KOPT-K1 (cell line): ENCODE results near the gene ASPHD1.

ENCODE experiments used
- H3K27ac ChIP-seq: fragments of 200-600 bp; sonication (generic); 2 replicates; pipeline ENCODE4 v1.5.1; 2016; ENCODE audit warnings: antibody characterized with exemption, mild to moderate bottlenecking, low read depth, low read length; ENCODE audit not compliant: poor library complexity, severe bottlenecking
- H3K36me3 ChIP-seq: fragments of 200-600 bp; sonication (generic); 2 replicates; pipeline ENCODE4 v1.5.1; 2017; ENCODE audit warnings: antibody characterized with exemption, mild to moderate bottlenecking, low read length, moderate library complexity; ENCODE audit not compliant: insufficient read depth
- H3K9me3 ChIP-seq: fragments of 200-600 bp; sonication (generic); 2 replicates; pipeline ENCODE4 v1.5.1; 2017; ENCODE audit warnings: antibody characterized with exemption, low read length, mild to moderate bottlenecking; ENCODE audit not compliant: insufficient read depth, poor library complexity, severe bottlenecking

Gene ASPHD1

DNA sequence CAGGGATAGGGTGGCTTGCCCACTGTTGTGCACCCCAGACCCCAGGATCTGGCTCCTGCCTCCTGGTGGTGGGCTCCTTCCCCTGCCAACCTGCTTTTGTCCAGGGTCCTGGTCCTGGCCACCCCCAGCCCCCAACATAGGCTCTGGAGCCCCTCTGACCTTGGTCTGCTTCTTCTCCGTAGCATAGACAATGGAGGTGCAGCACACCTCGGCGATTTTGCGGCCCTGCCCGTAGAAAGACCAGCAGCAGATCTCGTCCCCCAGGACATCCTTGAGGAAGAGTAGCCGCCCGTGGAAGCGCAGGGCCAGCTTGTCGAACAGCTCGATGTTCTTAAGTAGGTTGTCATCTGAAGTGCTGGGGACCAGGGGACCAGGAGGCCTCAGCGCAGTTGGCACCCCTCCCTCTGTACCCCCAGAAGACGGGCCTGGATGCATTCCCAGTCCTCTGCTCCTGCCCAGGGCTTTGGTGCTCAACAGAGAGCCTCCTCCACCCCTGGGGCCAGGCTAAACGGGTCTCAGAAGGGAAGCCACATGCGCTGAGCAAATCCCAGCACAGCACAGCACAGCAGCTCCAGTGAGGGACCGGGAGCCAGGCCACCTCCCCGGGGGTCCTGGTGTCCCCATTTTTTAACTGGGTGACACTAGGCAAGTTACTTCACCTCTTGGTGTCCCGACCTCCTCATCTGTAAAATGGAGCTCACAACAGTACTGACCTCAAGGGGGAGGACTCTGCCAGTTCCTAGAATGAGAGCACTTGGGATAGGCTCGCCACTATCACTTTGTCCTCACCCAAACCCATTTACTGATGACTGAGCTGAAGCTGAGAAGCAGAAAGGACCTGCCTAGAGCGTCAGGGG lies 10.8 kb downstream of the ASPHD1 start:
- Histone ChIP-seq H3K36me3 (peaks cover 28% of the 10 kb centered on the region), H3K9me3 (no peaks in the 10 kb centered on the region), H3K27ac (no peak overlapping the region)

DNA sequence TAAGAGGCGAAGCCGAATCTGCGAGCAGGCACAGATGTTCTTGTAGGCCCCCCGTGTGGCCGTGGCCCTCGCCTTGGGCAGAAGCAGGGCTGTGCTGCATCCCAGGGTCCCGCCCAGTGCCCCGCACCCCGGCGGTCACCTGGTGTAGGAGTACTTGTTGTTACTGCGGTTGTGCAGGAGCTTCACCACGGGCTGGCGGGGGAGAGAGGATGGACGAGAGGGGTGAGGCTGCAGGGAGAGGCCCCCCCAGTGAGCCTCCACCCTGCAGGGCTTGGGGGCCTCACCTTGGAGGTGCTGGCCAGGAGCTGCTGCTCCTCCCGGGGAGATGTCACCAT lies 11.4 kb downstream of the ASPHD1 start:
- Histone ChIP-seq H3K36me3 (peaks cover 31% of the 10 kb centered on the region), H3K9me3 (no peaks in the 10 kb centered on the region), H3K27ac (no peak overlapping the region)

DNA sequence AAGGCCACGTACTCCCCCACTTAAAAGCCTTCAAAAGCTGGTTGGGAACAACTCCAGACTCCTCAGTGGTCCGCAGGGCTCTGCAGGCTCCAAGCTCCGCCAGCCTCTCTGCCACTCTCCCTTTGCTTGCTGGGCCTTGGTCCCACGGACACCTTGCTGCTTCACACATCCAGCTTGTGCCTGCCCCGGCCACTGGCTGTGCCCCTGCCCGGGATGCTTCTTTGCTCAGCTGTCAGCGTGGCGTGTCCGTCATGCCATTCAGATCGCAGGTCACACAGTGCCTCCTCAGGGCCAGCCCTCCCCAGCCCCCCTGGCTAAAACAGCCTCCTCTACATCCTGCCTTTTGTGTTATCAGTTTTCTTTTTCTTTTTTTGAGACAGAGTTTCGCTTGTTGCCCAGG lies 11.8 kb downstream of the ASPHD1 start:
- H3K36me3 ChIP-seq: peaks cover 35% of the 10 kb centered on the region
- no peak overlapping the region for H3K27ac ChIP-seq
- no peaks in the 10 kb centered on the region for H3K9me3 ChIP-seq

DNA sequence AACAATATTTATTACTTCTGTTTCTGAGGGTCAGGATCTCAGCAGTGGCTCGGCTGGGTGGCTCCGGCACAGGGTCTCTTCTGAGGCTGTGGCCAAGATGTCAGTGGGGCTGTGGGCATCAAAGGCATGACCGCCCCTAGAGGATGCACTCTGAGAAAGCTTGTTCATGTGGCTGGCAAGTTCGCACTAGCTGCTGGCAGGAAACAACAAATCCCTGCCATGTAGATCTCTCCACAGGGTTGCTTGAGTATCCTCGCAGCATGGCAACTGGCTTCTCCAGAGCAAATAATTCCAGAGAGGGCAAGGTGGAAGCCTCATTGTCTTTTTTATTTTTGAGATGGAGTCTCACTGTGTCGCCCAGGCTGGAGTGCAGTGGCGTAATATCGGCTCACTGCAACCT lies 13.2 kb downstream of the ASPHD1 start:
- Histone ChIP-seq H3K27ac (no peak overlapping the region), H3K9me3 (no peaks in the 10 kb centered on the region), H3K36me3 (peaks cover 46% of the 10 kb centered on the region)

DNA sequence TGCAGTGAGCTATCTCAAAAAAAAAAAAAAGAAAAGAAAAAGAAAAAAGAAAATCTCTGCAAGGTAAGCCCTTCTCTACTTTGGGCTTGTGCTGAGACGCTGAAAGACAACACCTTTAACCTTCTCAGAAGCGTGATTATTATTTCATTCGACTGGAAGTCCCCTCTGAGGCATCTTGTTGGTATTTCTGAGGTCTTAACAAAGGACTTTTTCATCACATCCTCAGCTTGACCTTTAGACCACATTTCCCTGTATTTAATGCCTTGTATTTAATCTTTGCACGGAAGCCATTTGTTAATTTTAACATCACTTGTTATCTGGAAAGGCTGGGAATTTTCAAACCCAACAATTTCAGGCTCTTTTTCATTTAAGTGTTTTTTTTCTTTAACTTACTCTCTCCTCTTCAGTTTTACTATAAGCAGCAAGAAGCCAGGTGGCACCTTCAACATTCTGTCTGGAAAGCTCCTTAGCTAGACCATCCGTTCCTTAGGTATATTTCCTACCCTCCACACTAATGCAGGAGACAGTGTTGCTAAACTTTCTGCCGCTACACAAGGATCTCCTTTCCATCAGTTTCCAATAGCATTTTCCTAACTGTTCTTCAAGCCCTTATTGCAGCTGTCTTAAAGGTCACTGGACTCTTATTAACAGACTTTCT lies 15.4 kb downstream of the ASPHD1 start:
- Histone ChIP-seq H3K9me3 (no peaks in the 10 kb centered on the region), H3K36me3 (peaks cover 65% of the 10 kb centered on the region), H3K27ac (no peak overlapping the region)

DNA sequence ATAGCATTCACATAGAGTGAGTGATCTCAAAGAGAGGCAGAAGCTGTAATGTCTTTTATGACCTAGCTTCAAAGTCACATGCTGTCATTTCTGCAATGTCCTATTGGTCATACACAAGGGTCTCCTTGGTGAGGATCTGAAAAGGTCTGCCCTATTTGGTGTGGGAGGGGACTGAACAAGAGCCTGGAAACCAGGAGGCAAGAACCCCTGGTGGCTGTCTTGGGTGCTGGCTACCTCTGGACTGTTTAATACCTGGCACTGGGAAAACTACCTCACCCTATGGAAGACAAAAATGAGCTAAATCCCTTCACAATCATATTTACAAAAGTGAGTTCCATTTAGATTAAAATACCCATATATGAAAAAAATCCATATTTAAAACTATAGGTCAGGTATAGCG lies 16.7 kb downstream of the ASPHD1 start:
- no peak overlapping the region for H3K27ac ChIP-seq
- H3K9me3 ChIP-seq: no peaks in the 10 kb centered on the region
- peaks cover 78% of the 10 kb centered on the region for H3K36me3 ChIP-seq

DNA sequence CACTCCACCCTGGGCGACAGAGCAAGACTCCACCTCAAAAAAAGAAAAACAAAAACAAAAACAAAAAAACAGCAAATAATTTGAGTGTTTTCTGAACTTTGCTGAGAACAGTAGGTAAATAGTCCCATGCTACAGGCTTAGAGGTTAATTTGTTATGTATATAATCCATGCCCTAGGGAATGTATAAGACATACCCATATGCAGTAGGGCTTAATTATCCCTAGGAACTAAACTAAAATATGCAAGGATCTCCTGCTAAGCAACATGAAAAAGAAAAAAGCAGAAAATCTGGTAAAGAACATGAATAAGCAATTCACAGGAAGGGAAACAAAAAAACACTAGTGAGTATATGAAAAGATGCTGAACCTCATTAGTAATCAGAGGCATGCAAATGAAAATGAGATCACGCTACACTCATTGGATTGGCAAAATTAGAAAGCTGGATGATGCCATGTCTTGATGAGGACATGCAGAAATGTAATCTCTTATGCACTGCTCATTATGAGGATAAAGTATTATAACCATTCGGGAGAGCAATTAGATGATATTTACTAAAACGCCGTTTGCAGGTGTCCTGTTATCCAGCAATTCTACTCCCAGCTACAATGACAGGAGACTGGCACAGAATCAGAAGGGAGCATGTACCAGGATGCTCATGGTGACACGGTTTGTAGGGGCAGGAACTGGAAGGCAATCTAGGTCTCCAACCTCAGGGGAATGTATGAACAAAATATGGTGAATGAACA lies 20.2 kb downstream of the ASPHD1 start:
- Histone ChIP-seq H3K36me3 (peaks cover 70% of the 10 kb centered on the region), H3K9me3 (no peaks in the 10 kb centered on the region), H3K27ac (no peak overlapping the region)

DNA sequence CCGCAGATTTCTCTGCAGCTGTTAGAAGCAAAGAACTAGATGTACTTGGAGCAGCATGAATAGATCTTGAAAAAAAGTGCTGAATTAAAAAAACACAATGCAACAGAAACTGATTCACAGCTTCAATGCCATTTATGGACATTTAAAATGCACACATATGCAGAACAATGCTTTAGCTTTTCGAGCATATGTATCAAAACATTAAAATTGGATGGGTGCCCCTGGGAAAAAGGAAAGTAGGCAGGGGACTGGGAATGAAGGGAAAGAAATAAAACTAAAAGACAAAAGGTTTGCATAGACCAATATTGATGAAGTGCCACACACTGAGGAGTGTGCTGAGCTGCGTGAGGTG lies 20.7 kb downstream of the ASPHD1 start:
- no peaks in the 10 kb centered on the region for H3K9me3 ChIP-seq
- peaks cover 66% of the 10 kb centered on the region for H3K36me3 ChIP-seq
- H3K27ac ChIP-seq: no peak overlapping the region

DNA sequence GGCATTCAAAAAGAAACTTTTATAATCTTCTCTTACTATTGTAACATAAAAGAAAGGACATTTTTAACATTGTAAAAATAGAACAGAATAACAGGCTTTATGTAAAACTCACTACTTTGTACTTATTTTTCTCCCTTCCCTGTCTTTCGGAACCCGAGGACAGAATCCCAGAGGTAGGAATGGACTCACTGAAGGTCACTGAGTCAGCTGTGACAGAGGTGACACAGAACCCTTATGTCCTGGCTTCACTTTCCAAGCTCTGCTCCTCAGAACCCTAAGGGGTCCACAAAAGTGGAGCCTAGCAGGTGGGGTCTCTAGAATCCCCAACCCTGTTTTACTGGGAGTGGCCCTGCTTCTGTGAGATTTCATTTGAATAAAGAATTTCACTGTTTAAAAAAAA lies 22.0 kb downstream of the ASPHD1 start:
- peaks cover 53% of the 10 kb centered on the region for H3K36me3 ChIP-seq
- no peaks in the 10 kb centered on the region for H3K9me3 ChIP-seq
- H3K27ac ChIP-seq: no peak overlapping the region

DNA sequence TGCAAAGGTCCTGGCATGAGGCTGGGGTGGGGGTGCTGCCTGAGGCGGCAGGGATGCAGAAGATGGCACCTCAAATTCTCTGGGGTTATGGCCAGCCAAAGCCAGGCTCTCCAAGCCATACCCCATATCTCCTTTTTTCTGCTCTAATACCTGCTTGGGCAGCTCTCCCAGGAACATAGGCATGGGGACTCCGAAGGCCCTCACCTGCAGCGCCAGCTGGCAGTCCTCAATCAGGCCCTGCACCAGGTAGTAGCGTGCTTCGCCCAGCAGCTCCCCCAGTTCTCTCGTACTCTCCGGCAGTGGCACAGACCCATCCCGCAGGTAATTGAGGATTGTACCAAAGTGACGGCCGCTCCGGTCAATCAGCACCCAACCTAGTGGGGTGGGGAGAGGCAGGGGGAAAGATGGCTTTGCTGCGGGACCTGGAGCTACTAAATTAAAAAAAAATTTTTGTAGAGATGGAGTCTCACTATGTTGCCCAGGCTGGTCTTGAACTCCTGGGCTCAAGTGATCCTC lies 22.8 kb downstream of the ASPHD1 start:
- no peaks in the 10 kb centered on the region for H3K9me3 ChIP-seq
- H3K36me3 ChIP-seq: peaks cover 46% of the 10 kb centered on the region
- H3K27ac ChIP-seq: no peak overlapping the region

DNA sequence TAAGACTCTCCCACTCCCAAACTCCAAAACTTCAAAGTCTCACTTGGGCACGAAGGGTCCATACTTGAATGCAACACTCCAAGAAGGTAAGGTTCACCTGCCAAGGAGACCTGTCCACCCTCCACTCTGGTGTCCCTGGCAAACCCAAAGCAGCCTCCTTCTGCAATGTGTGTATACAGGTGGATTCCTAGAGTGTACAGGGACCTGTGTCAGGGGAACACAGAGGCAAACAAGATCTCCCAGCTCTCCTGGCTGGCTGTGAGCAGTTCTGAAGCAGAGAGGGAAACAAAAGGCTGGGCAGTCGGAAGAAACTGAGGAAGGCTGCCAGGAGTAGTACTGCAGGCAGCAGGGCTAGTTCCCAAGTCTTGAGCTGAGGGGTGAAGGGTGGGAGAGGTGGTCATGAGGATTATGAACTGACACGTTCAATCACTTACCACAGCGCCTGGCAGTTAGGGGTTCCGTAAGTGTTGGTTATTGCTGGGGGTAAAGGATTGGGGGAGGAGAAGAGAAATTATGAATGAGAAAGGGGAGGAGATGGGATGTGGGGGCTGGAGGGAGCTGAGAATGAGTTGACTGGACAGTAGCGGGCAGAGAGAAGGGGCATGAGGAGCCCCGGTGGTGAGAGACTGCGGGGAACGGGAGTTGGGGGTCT lies 24.9 kb downstream of the ASPHD1 start:
- Histone ChIP-seq H3K9me3 (no peaks in the 10 kb centered on the region), H3K27ac (peak overlapping the region; percentile 73), H3K36me3 (peaks cover 30% of the 10 kb centered on the region)

DNA sequence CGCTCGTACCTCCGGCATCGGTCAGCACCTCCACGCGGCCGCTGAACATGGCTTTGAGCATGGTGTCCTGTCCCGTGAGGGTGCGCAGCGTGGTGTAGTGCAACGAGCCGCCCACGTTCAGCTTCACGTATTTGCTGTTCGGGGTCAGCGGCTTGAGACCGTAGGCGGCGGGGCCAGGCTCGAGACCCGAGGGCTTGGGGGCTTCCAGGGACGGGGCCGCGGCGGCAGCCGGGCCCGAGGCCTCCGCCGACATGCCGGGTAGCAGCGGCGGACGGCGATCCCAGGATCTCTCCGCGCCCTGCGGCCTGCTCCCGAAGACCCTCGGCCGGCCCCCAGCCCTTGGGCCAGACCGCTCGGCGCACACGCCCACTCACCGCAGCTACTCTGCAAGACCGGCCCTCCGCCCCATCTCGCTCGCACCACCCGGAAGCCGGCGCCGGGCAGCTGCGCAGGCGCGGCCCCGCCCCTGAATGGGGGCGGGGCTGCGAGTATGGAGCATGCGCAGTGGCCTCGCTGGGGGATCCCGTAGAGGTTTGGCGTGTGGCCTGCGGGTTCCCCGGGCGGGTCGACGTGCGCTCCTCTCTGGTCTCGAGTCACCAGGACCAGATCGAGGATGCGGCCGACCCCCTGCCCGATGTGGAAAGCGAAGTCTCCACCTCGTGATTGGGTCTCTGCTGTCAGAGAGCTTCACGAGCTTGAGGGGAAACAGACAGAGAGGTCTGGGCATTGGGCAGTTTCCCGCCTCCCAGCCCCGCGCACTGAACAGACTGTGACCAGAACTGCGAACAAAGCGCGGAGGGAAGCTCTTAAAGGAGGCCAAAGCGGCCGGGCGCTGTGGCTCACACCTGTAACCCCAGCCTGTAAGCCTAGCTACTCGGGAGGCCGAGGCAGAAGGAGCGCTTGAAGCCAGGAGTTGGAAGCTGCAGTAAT lies 25.8 kb downstream of the ASPHD1 start, which contains the start of gene KCTD13:
TSS of gene KCTD13 (minus strand) at position 446 of the 930 bp plus-strand sequence. CDS start at position 253, 193 bp downstream.
- peak within 1 kb of the TSS; percentile 73 for H3K27ac ChIP-seq
- H3K9me3 ChIP-seq: no peaks in the 10 kb centered on the region
- H3K36me3 ChIP-seq: peaks cover 21% of the 10 kb centered on the region

DNA sequence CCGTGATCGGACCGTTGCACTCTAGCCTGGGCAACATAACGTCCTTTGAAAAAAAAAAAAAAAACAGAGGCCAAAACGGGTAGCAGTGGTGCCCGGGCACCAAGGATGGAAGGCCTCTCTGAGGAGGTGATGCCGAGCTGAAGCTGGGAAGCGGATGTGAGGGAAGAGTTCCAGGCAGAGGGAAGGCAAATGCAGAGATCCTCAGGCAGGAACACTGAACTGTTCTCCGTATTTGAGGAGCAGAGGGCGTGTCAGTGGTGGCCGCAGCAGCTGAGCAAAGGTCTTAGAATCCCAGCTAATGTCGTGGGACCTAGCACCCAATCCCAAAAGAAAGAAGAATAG lies 26.4 kb downstream of the ASPHD1 start:
- H3K27ac ChIP-seq: peak overlapping the region; percentile 73
- H3K9me3 ChIP-seq: no peaks in the 10 kb centered on the region
- H3K36me3 ChIP-seq: peaks cover 15% of the 10 kb centered on the region
